PC-9 (cell line): Measurements from ENCODE around the gene DNAJA4. TPM values are rescaled to one million over a fixed set of nuclear protein-coding genes. Genes with fewer than 3 reads are reported as not detected.

Experiments
- BruUV-seq: library from RNA; stranded (reverse); fragments of 400-500 nt; replicated peaks from 2 replicates; lab custom pipeline; 2021; lab: Mats Ljungman, UMichigan
- CTCF ChIA-PET: fragments of 300-600 bp; sonication (Branson Sonifier 250); formaldehyde crosslinking; loops from one replicate; lab custom pipeline; 2022; ENCODE audit warnings: antibody characterized with exemption; lab: Charles Lee
- POLR2A ChIA-PET: fragments of 300-600 bp; sonication (Branson Sonifier 250); formaldehyde crosslinking; loops from one replicate; lab custom pipeline; 2022; ENCODE audit warnings: antibody characterized with exemption; ENCODE audit not compliant: unreplicated experiment; lab: Charles Lee
- DNase-seq, 2 experiments: peaks; one replicate each; pipeline versions ENCODE4 v3.0.0 to v3.0.0-alpha.2; 2015 to 2022; ENCODE audit warnings: mixed read lengths in 1 of 2
- H2AFZ ChIP-seq: fragments of 200-600 bp; sonication (generic); 2 replicates; pipeline ENCODE4 v1.8.1; 2017; ENCODE audit warnings: antibody characterized with exemption
- H3F3A ChIP-seq: fragments of 200-600 bp; sonication (generic); 2 replicates; pipeline ENCODE4 v1.8.1; 2017; ENCODE audit warnings: antibody characterized with exemption, mild to moderate bottlenecking, low read depth; ENCODE audit not compliant: insufficient read depth
- H3K27ac ChIP-seq: fragments of 200-600 bp; sonication (generic); 2 replicates; pipeline ENCODE4 v1.6.1; 2016; ENCODE audit warnings: mixed run types
- H3K27me3 ChIP-seq: fragments of 200-600 bp; sonication (generic); 2 replicates; pipeline ENCODE4 v1.6.1; 2016; ENCODE audit warnings: low read depth, mixed run types; ENCODE audit not compliant: insufficient read depth
- H3K36me3 ChIP-seq: fragments of 200-600 bp; sonication (generic); 2 replicates; pipeline ENCODE4 v1.6.1; 2016; ENCODE audit warnings: low read depth, mixed run types
- H3K4me1 ChIP-seq: fragments of 200-600 bp; sonication (generic); replicated peaks from 2 replicates; pipeline ENCODE4 v1.6.1; 2016; ENCODE audit warnings: mixed run types; ENCODE audit not compliant: insufficient read depth
- H3K4me2 ChIP-seq: fragments of 200-600 bp; sonication (generic); 2 replicates; pipeline ENCODE4 v1.6.1; 2017; ENCODE audit warnings: mixed run types
- H3K4me3 ChIP-seq: fragments of 200-600 bp; sonication (generic); 2 replicates; pipeline ENCODE4 v1.6.1; 2016; ENCODE audit warnings: mixed run types
- H3K79me2 ChIP-seq: fragments of 200-600 bp; sonication (generic); 2 replicates; pipeline ENCODE4 v1.6.1; 2017; ENCODE audit warnings: low read depth, mixed run types
- H3K9me2 ChIP-seq: fragments of 200-600 bp; sonication (generic); 2 replicates; pipeline ENCODE4 v1.8.1; 2017; ENCODE audit warnings: mild to moderate bottlenecking; ENCODE audit not compliant: insufficient read depth
- H3K9me3 ChIP-seq: fragments of 200-600 bp; sonication (generic); 2 replicates; pipeline ENCODE4 v1.8.1; 2016; ENCODE audit warnings: low read depth; ENCODE audit not compliant: insufficient read depth
- H4K20me1 ChIP-seq: fragments of 200-600 bp; sonication (generic); 2 replicates; pipeline ENCODE4 v1.8.1; 2017; ENCODE audit not compliant: insufficient read depth
- EZH2 ChIP-seq: fragments of 200-600 bp; sonication (generic); IDR thresholded peaks from 2 replicates; pipeline ENCODE4 v1.8.0; 2017; ENCODE audit warnings: antibody characterized with exemption, low read depth
- intact Hi-C: fragments of 100-400 bp; cut with micrococcal nuclease; formaldehyde crosslinking; loops from one replicate; pipeline ENCODE4 v1.10.0; 2022; ENCODE audit not compliant: unreplicated experiment
- total RNA-seq: library from RNA; stranded (reverse); gene quantifications from 2 replicates; pipeline ENCODE4 v1.2.3, GENCODE V29; 2021
- TF ChIP-seq, protein P1 (sequence below): fragments of 200-600 bp; sonication (generic); conservative IDR thresholded peaks from 2 replicates; pipeline ENCODE4 v1.6.1; 2017; ENCODE audit warnings: mixed run types, antibody characterized with exemption, mild to moderate bottlenecking, moderate library complexity

The DNAJA4 gene
- total RNA-seq, 1 experiment from 2014 or later, result 0.35 TPM

DNA sequence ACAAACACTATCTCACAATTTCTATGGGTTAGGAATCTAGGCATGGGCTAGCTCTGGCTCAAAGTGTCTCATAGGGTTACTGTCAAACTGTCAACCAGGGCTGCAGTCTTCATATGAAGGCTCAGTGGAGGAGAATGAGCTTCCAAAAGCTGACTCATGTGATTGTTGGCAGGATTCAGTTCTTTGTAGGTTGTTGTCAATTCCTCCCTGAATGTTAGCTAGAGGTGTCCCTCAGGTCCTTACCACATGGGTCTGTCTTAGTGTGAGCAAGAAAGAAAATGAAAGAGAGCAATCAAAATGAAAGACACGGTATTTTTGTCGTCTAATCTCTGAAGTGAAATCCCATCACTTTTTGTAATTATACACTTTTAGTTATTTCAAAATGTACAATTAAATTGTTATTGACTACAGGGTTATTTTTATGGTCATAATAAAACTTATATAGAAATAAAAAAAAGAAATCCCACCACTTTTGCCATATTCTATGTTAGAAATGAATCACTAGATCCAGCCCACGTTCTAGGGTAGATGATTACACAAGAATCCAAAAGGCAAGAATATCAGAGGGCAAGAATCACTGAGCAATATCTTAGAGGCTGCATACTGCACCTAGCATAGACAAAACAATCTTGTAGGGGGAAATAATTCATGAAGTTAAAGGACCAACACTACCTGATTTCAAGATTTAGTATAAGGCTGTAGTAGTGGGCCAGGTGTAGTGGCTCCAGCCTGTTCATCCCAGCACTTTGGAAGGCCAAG is 38.4 kb upstream of the DNAJA4 start:
- intact Hi-C loops, result no loop called here
- BruUV-seq, result no TSS peak
- Histone ChIP-seq H3K4me2 (no peak overlapping the region), H4K20me1 (no peaks in the 10 kb centered on the region), H3K9me2 (no peaks in the 10 kb centered on the region), H3K4me3 (no peak overlapping the region), H3K27ac (no peak overlapping the region), H3K36me3 (no peaks in the 10 kb centered on the region), H2AFZ (no peak overlapping the region), H3K79me2 (no peaks in the 10 kb centered on the region), H3K27me3 (no peaks in the 10 kb centered on the region), H3K4me1 (0 out of 2 replicates have a peak, but pooled peaks cover 3% of the 10 kb centered on the region), H3K9me3 (peaks cover 5% of the 10 kb centered on the region; the same call in 1 of the 2 replicates), H3F3A (no peaks in the 10 kb centered on the region)
- ChIA-PET POLR2A (no interaction called here), CTCF (no interaction called here)
- no peak for TF ChIP-seq EZH2
- TF ChIP-seq, protein P1, sequence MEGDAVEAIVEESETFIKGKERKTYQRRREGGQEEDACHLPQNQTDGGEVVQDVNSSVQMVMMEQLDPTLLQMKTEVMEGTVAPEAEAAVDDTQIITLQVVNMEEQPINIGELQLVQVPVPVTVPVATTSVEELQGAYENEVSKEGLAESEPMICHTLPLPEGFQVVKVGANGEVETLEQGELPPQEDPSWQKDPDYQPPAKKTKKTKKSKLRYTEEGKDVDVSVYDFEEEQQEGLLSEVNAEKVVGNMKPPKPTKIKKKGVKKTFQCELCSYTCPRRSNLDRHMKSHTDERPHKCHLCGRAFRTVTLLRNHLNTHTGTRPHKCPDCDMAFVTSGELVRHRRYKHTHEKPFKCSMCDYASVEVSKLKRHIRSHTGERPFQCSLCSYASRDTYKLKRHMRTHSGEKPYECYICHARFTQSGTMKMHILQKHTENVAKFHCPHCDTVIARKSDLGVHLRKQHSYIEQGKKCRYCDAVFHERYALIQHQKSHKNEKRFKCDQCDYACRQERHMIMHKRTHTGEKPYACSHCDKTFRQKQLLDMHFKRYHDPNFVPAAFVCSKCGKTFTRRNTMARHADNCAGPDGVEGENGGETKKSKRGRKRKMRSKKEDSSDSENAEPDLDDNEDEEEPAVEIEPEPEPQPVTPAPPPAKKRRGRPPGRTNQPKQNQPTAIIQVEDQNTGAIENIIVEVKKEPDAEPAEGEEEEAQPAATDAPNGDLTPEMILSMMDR, result no peak
- DNase-seq, result no peak

DNA sequence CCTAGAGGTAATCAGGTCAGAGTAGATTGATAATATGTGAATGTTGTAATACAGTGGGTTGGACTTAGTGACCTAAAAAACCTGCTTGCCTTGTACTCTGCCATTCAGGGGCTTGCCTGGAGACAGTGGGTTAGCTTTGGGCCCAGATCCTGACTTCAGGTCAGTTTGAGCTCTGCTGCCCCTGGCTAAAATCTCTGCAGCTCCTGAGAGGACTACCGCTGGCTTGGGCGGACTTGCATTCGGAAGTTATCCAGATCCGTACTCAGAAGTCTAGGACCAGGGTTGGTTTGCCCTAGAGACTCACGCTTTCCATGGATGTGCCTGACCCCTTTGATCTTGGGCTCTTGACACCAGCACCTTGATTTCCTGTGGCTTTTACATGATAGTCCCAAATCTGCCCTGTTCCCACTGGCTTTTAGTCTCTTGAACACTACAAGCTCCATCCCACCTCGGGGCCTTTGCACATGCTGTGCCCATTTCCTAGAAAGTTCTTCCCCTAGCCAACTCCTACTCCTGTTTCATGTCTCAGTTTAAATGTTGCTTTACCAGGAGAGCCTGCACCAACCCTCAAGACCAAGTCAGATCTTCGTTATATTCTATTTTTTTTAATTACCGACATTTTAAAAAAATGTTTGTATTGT is 35.9 kb upstream of the DNAJA4 start:
- H3K36me3 ChIP-seq, result no peaks in the 10 kb centered on the region
- H3K9me3 ChIP-seq, result peaks cover 5% of the 10 kb centered on the region; the same call in 1 of the 2 replicates
- TF ChIP-seq EZH2, result no peak
- TF ChIP-seq, protein P1, result no peak
- no peak for DNase-seq
- ChIA-PET CTCF (no interaction called here), POLR2A (no interaction called here)
- BruUV-seq, result no TSS peak
- H3K9me2 ChIP-seq, result no peaks in the 10 kb centered on the region
- H2AFZ ChIP-seq, result no peak overlapping the region
- no peak overlapping the region for H3K4me2 ChIP-seq
- no peak overlapping the region for H3K4me3 ChIP-seq
- no peaks in the 10 kb centered on the region; the same call in 1 of the 2 replicates for H3F3A ChIP-seq
- no peak overlapping the region for H3K27ac ChIP-seq
- H3K79me2 ChIP-seq, result no peaks in the 10 kb centered on the region
- no peaks in the 10 kb centered on the region for H4K20me1 ChIP-seq
- intact Hi-C loops, result no loop called here
- H3K27me3 ChIP-seq, result no peaks in the 10 kb centered on the region; the same call in 1 of the 2 replicates
- H3K4me1 ChIP-seq, result 0 out of 2 replicates have a peak, but pooled peaks cover 3% of the 10 kb centered on the region

DNA sequence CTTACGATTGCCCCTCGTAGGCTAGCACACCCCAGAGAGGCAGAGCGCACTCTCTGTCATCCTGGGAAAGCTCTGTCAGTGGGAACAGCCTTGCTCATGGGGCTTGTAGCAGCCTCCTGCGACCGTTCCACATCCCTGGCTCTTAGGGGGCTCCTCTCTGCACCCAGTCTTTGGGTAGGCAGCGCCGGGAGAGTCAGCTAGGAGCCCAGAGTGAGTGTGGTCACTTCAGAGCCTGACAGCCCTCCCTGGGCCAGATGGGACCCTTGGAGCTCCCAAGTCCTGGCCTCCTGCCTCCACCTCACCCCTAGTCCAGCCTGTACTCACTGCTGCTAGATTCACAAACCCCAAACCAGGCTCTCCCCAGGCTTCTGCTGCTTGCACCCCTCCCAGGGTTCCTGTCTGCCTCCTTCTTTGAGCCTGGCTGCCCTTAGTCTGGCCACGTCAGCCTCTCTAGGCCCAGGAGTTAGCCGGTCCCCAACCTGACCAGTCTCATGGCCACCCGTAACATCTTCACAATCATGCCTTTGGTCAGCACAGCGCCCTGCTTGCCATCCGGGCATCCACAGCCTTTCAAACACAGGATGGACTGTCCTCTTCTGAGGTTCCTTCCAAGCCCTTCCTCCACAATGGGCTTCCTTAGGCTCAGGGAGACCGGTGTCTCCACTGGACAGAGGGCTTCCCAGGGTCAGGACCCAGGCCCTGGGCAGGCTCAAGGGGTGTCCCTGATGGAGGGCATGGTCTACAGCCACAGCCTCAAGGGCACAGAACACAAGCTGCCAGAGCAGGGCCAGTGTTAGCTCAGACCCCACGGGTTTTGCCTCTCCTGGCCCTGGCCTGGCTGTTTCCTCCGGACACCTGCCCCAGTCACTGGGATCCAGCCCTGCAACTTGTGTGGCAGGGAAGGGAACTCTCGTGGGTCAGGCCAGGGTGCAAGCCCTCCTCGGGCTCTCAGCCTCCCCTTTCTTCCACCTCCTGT is 34.6 kb upstream of the DNAJA4 start:
- no peak for TF ChIP-seq EZH2
- TF ChIP-seq, protein P1, result no peak
- H3K27ac ChIP-seq, result no peak overlapping the region

More for the DNA sequence above, 34.6 kb upstream of the DNAJA4 start:
- Histone ChIP-seq H3K4me2 (no peak overlapping the region), H3F3A (no peaks in the 10 kb centered on the region; the same call in 1 of the 2 replicates), H3K79me2 (no peaks in the 10 kb centered on the region), H3K4me3 (no peak overlapping the region), H2AFZ (no peak overlapping the region), H3K36me3 (no peaks in the 10 kb centered on the region), H3K27me3 (no peaks in the 10 kb centered on the region; the same call in 1 of the 2 replicates), H3K9me2 (no peaks in the 10 kb centered on the region), H3K4me1 (no peaks in the 10 kb centered on the region), H4K20me1 (no peaks in the 10 kb centered on the region), H3K9me3 (peaks cover 5% of the 10 kb centered on the region; the same call in 1 of the 2 replicates)
- intact Hi-C loops, result no loop called here
- CTCF ChIA-PET, result no interaction called here
- peak in 1 of 2 experiments; percentile 24 for DNase-seq
- POLR2A ChIA-PET, result no interaction called here
- BruUV-seq, result no TSS peak
